ENCODE data around the gene S100A10.
A peak's percentile ranks its signal among the peaks of the same experiment; 100 is the strongest.

S100A10 gene

GRCh38 chr1:152009691-152010090 lies 16.0 kb upstream of the S100A10 start:
- no peak for DNase-seq

- DNase-seq = no peak
Observed at GRCh38 chr1:152007047-152007446, 13.4 kb upstream of the S100A10 start.

GRCh38 chr1:152005360-152005912 lies 11.8 kb upstream of the S100A10 start:
- no peak for DNase-seq

- DNase-seq = no peak
Observed at GRCh38 chr1:152003846-152004442, 10.3 kb upstream of the S100A10 start.

GRCh38 chr1:152002960-152003359 lies 9.3 kb upstream of the S100A10 start:
- DNase-seq = no peak

- peak; percentile 64 for DNase-seq
Observed at GRCh38 chr1:152001631-152002584, 8.2 kb upstream of the S100A10 start.

- DNase-seq = no peak
Observed at GRCh38 chr1:152000964-152001630, 7.4 kb upstream of the S100A10 start.

- DNase-seq = no peak
Observed at GRCh38 chr1:151998611-151999362, 5.1 kb upstream of the S100A10 start.

GRCh38 chr1:151997284-151997570 lies 3.6 kb upstream of the S100A10 start:
- no peak for DNase-seq

GRCh38 chr1:151995774-151996173 lies 2.1 kb upstream of the S100A10 start:
- no peak for DNase-seq

- DNase-seq = no peak
Observed at GRCh38 chr1:151994956-151995355, 1.3 kb upstream of the S100A10 start.

GRCh38 chr1:151993084-151993733 lies 450 bp downstream of the S100A10 start:
- no peak for DNase-seq

GRCh38 chr1:151992303-151993083 lies 1.2 kb downstream of the S100A10 start:
- DNase-seq = peak; percentile 57

GRCh38 chr1:151991663-151992302 lies 1.9 kb downstream of the S100A10 start:
- no peak for DNase-seq

GRCh38 chr1:151990856-151991198 lies 2.8 kb downstream of the S100A10 start:
- DNase-seq = peak; percentile 14

GRCh38 chr1:151990058-151990855 lies 3.4 kb downstream of the S100A10 start:
- DNase-seq = no peak

- no peak for DNase-seq
Observed at GRCh38 chr1:151989211-151989862, 4.3 kb downstream of the S100A10 start.

- no peak for DNase-seq
Observed at GRCh38 chr1:151988405-151988923, 5.2 kb downstream of the S100A10 start.

GRCh38 chr1:151986501-151987190 lies 7.0 kb downstream of the S100A10 start:
- DNase-seq = no peak

Measured in DMS 273 treated with DMSO at 0.1 percent for 48 hours (cell line).